Stomach (tissue), 9 donors: ENCODE results near the gene ITPR1. TPM values are rescaled to one million over a fixed set of nuclear protein-coding genes. Genes with fewer than 3 reads are reported as not detected.

ENCODE experiments used
- DNase-seq, 2 donors: peaks; one replicate each; pipeline versions ENCODE4 v3.0.0 to v3.0.0-alpha.2; 2013 to 2019
- H3K27ac ChIP-seq, 5 donors: fragments of 200-600 bp in 4 of 5; sonication (generic) in 4 of 5; one replicate each; pipeline ENCODE4 v1.5.1; 2013 to 2019; ENCODE audit warnings: mild to moderate bottlenecking in 1 of 5, moderate library complexity in 1 of 5
- H3K27me3 ChIP-seq, 3 donors: fragments of 200-600 bp; sonication (generic); one replicate each; pipeline ENCODE4 v1.5.1; 2017 to 2019; ENCODE audit warnings: mixed run types in 1 of 3
- H3K36me3 ChIP-seq, 4 donors: fragments of 200-600 bp; sonication (generic); 1 replicate in 3 of 4; 2 replicates in 1 of 4; pipeline ENCODE4 v1.5.1; 2016 to 2019
- H3K4me1 ChIP-seq, 4 donors: fragments of 200-600 bp; sonication (generic); one replicate each; pipeline ENCODE4 v1.5.1; 2016 to 2019
- H3K4me3 ChIP-seq, 4 donors: fragments of 200-600 bp; sonication (generic) in 3 of 4; one replicate each; pipeline ENCODE4 v1.5.1; 2016 to 2019; ENCODE audit warnings: mild to moderate bottlenecking in 1 of 4
- H3K9me3 ChIP-seq, 4 donors: fragments of 200-600 bp; sonication (generic); one replicate each; pipeline ENCODE4 v1.5.1; 2016 to 2019
- EP300 ChIP-seq: sonication (generic); formaldehyde crosslinking; IDR thresholded peaks from one replicate; pipeline ENCODE4 v1.6.1; 2017; ENCODE audit warnings: antibody characterized with exemption
- POLR2A ChIP-seq, 4 donors: fragments of 450-650 bp; IDR thresholded peaks; one replicate each; pipeline ENCODE4 v1.6.1; 2016; ENCODE audit warnings: antibody characterized with exemption in 4 of 4, control low read depth in 2 of 4, mild to moderate bottlenecking in 1 of 4, moderate library complexity in 1 of 4
- POLR2AphosphoS5 ChIP-seq, 3 donors: sonication (generic); formaldehyde crosslinking; IDR thresholded peaks; one replicate each; pipeline ENCODE4 v1.6.1; 2016; ENCODE audit warnings: antibody characterized with exemption in 3 of 3
- WGBS, 5 donors: extraction: QIAGEN DNeasy Blood & Tissue Kit in 3 of 5; methylation state at CpG; one replicate each; pipeline versions ENCODE4 v1.1.5 to v1.1.7; 2013 to 2018; 5-methylcytosine and 5-hydroxymethylcytosine counted together
- intact Hi-C: fragments of 100-400 bp; cut with DNase I; formaldehyde crosslinking; loops from one replicate; pipeline ENCODE4 v1.15.1; 2023; ENCODE audit warnings: low total_unique reads
- polyA plus RNA-seq, 3 donors: library from polyadenylated mRNA; stranded (reverse); fragments of 200-250 nt; gene quantifications; one replicate each; pipeline ENCODE4 v1.2.3, GENCODE V29; 2013
- total RNA-seq, 5 donors: library from RNA; depleted of rRNA; stranded (reverse); fragments of >200 nt; gene quantifications; one replicate each; pipeline versions ENCODE4 v1.1.0 to v1.2.3, GENCODE V29; 2014 to 2016
- TF ChIP-seq, protein P1 (sequence below), 7 experiments: fragments of 450-650 bp in 4 of 7; fragments of 200-600 bp in 3 of 7; sonication (generic) in 3 of 7; IDR thresholded peaks; one replicate each; pipeline ENCODE4 v1.5.1; 2016 to 2019; ENCODE audit warnings: antibody characterized with exemption in 7 of 7, control low read depth in 2 of 7, mild to moderate bottlenecking in 1 of 7
- donor health status: healthy with polysubstance abuse.
- donor health status: Bipolar disorder and iron deficiency.
- donor health status: healthy.

Gene ITPR1
- total and polyA plus RNA-seq, 8 donors = 6.6 to 192 (median 32.9) TPM

DNA sequence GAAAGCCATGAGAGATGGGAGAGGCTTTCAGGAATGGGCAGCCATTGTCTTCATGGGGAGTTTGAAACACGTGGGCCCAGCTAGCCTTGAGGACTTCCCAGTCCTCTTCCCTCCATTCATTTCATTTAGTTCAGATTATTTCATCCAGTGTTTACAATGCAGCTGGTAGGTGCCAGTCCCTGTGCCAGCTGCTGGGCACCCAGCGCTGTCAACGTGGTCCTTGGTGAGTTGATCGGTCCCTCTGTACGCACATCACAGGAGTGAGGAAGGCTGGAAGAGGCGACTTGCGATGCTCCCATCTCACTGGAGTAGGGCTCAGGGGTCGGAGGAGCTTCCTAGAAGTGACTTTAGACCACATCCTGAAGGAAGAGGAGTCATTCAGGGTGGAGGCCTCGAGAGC lies 279.7 kb downstream of the ITPR1 start:
- DNase-seq = no peak
- H3K27ac ChIP-seq = peak overlapping the region; percentile 66 to 83 (median 80)
- H3K9me3 ChIP-seq = no peaks in the 10 kb centered on the region
- H3K4me1 ChIP-seq = peaks cover 26 to 51% (median 38%) of the 10 kb centered on the region in 4 donors
- TF ChIP-seq POLR2AphosphoS5 (IDR thresholded peaks at IDR 0.05) = no peak
- no peak for TF ChIP-seq POLR2A (IDR thresholded peaks at IDR 0.05)
- TF ChIP-seq EP300 = no peak
- TF ChIP-seq, protein P1, sequence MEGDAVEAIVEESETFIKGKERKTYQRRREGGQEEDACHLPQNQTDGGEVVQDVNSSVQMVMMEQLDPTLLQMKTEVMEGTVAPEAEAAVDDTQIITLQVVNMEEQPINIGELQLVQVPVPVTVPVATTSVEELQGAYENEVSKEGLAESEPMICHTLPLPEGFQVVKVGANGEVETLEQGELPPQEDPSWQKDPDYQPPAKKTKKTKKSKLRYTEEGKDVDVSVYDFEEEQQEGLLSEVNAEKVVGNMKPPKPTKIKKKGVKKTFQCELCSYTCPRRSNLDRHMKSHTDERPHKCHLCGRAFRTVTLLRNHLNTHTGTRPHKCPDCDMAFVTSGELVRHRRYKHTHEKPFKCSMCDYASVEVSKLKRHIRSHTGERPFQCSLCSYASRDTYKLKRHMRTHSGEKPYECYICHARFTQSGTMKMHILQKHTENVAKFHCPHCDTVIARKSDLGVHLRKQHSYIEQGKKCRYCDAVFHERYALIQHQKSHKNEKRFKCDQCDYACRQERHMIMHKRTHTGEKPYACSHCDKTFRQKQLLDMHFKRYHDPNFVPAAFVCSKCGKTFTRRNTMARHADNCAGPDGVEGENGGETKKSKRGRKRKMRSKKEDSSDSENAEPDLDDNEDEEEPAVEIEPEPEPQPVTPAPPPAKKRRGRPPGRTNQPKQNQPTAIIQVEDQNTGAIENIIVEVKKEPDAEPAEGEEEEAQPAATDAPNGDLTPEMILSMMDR (IDR thresholded peaks at IDR 0.05) = no peak
- WGBS, 5 donors = 77 to 91% (median 82%) methylated on average over 9 of the region's 9 CpGs
- H3K36me3 ChIP-seq = peaks cover 0 to 37% (median 23%) of the 10 kb centered on the region in 4 donors
- no peaks in the 10 kb centered on the region for H3K27me3 ChIP-seq
- intact Hi-C loops = no loop called here
- H3K4me3 ChIP-seq = no peak overlapping the region

DNA sequence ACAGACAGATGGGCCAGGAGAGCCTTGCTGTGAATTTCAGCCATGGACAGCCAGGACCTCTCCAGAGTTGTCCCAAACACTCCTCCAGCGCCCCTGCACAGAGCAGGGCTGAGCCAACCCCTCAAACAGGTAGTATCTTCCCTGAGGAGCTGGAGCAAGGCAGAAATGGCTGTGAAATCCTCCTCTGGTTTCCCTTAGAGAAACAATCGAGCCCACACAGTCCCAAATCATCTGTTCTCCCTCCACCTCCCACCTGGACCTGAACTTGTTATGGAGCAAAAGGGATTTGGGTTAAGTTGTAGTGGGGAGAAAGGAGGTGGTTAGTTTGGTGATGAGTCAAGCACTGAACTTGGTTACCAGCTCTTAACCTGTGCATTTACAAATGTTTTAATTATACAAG lies 280.4 kb downstream of the ITPR1 start:
- intact Hi-C loops = no loop called here
- Histone ChIP-seq H3K27ac (peak overlapping the region in 3 of 5 donors; percentile 76 to 83 (median 80)), H3K4me3 (no peak overlapping the region), H3K4me1 (peaks cover 26 to 51% (median 38%) of the 10 kb centered on the region in 4 donors), H3K36me3 (peaks cover 0 to 34% (median 19%) of the 10 kb centered on the region in 4 donors), H3K9me3 (no peaks in the 10 kb centered on the region), H3K27me3 (no peaks in the 10 kb centered on the region)
- DNase-seq = no peak
- 78 to 93% (median 83%) methylated on average over 2 of the region's 2 CpGs for WGBS, 5 donors
- TF ChIP-seq POLR2A (IDR thresholded peaks at IDR 0.05) (no peak), EP300 (no peak), POLR2AphosphoS5 (IDR thresholded peaks at IDR 0.05) (no peak)
- TF ChIP-seq, protein P1 (IDR thresholded peaks at IDR 0.05) = no peak

DNA sequence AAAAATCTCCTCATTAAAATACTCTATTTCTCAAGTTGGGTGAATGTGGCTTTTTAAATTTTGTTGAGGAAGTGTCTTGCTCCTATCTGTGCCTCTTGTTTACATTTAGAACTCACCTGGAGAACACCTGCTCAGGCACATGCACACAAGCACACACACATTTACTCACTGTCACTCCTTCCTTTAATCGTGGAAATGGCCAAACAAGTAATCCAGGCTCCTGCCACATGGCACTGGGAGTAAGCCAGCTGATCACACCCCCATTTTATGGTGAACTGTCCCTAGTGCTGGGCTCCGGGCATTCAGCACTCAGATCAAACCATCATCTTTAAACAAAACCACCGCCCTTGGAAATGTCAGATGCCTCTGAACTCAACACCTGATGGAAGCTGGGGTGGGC lies 281.4 kb downstream of the ITPR1 start:
- peaks cover 0 to 36% (median 22%) of the 10 kb centered on the region in 4 donors for H3K36me3 ChIP-seq
- no peak overlapping the region for H3K27ac ChIP-seq
- H3K4me3 ChIP-seq = no peak overlapping the region
- intact Hi-C loops = no loop called here
- H3K9me3 ChIP-seq = no peaks in the 10 kb centered on the region
- no peaks in the 10 kb centered on the region for H3K27me3 ChIP-seq
- TF ChIP-seq POLR2AphosphoS5 (IDR thresholded peaks at IDR 0.05) = no peak
- TF ChIP-seq POLR2A (IDR thresholded peaks at IDR 0.05) = no peak
- no peak for TF ChIP-seq EP300
- TF ChIP-seq, protein P1 (IDR thresholded peaks at IDR 0.05) = no peak
- DNase-seq = peak in 1 of 2 donors; percentile 20
- peaks cover 26 to 48% (median 38%) of the 10 kb centered on the region in 4 donors for H3K4me1 ChIP-seq
- WGBS, 5 donors = 66 to 83% (median 76%) methylated on average over 3 of the region's 3 CpGs

DNA sequence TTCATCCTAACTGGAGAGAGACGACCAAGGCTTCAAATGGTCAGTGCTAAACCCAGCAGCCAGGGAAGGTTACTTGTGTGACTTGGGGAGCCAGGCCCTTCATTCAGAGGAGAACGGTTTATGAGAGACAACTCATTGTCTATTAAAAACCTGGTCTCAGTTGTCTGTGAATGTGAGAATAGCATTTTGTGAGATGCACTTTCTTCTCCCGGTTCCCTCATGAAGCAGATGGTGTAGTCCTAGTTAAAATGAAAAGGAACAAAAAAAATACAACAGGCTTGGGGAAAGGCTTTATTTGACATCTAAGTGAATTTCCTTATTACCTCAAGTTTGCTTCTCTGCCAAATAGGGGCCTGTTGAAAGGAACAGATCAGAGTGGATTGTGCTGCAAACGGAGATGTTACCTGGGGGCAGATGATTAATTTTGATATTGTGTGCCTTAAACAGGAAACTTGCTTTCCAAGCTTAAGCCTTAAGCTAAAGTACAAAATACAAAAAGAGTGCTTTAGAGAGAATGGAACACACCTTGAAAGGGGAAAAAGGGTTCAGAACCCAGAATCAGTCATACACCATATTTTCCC lies 283.3 kb downstream of the ITPR1 start:
- Histone ChIP-seq H3K27me3 (no peaks in the 10 kb centered on the region), H3K4me1 (peaks cover 16 to 45% (median 32%) of the 10 kb centered on the region in 4 donors), H3K9me3 (no peaks in the 10 kb centered on the region), H3K27ac (peak overlapping the region in 1 of 5 donors; percentile 22), H3K4me3 (no peak overlapping the region), H3K36me3 (peaks cover 0 to 34% (median 26%) of the 10 kb centered on the region in 4 donors)
- intact Hi-C loops = no loop called here
- no peak for TF ChIP-seq POLR2A (IDR thresholded peaks at IDR 0.05)
- TF ChIP-seq EP300 = no peak
- TF ChIP-seq, protein P1 (IDR thresholded peaks at IDR 0.05) = no peak
- no peak for TF ChIP-seq POLR2AphosphoS5 (IDR thresholded peaks at IDR 0.05)
- WGBS, 5 donors = 78 to 84% (median 82%) methylated on average over 4 of the region's 4 CpGs
- no peak for DNase-seq
